NCI-H1417 (cell line): ENCODE results near the gene SNRPD2.

Experiments
- DNase-seq, 3 experiments: peaks; one replicate each; lab custom pipeline; 2025; lab: John Stamatoyannopoulos, UW

The SNRPD2 gene

DNA sequence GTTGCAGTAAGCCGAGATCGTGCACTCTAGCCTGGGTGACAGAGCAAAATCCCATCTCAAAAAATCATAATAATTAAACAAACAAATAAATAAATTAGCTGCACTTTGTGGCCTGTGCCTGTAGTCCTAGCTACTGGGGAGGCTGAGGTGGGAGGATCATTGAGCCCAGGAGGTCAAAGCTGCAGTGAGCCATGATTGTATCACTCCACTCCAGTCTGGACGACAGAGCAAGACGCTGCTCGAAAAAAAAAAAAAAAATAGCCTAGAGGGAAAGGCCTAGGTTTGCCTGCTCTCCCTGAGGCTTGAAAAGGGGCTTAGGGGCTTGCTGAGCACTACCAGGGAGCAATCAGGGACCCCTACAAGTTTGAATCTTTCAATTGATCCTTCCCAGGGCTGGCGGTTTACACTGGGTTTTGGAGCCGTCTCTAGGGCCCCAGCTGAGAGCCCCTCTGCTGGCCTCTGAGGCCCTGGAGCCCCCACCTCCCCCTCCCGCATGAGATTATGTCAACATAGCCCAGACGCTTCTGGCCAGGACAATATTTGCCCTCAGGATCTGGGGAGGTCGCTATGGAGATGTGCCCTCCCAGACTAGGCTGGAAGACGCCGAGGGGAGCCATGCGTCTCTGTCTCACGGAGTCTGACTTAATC, 34.1 kb downstream of the SNRPD2 start:
- DNase-seq, result peak in 2 of 3 experiments; percentile 77 to 87

DNA sequence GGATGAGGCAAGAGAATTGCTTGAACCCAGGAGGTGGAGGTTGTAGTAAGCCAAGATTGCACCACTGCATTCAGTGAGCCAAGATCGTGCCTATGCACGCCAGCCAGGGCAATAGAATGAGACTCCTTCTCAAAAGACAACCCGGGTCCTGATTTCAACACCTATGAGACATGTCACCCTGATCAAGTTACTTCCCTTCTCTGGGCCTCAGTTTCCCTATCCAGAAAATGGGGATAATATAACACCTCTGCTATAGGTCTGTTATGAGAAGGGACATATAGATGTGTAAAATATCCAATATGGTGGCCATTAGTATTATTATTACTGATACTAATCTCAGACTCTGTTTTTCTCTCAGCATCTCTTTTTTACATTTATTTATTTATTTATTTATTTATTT, 36.7 kb downstream of the SNRPD2 start:
- no peak for DNase-seq

DNA sequence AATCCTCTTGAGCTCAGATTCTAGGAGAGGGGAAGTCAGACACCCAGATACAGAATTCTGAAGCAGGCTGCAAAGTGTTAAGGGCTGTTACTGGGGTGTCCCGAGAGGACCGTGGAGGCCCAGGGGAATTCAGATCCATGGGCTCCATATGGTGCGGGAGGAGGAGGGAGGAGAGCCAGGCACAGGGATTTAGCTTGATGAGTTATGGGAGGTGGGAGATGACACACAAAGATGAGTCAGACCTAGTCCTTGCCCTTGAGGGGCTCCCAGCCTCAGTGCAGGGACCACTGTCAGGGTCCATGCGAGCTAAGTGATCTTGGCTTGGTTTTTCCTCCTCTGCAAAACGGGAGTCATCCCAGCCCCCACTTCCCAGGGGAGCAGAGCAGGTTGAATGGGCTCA, 38.1 kb downstream of the SNRPD2 start:
- no peak for DNase-seq

- no peak for DNase-seq
Measured at GRCh38 chr19:45650722-45651121, 41.0 kb downstream of the SNRPD2 start.

DNA sequence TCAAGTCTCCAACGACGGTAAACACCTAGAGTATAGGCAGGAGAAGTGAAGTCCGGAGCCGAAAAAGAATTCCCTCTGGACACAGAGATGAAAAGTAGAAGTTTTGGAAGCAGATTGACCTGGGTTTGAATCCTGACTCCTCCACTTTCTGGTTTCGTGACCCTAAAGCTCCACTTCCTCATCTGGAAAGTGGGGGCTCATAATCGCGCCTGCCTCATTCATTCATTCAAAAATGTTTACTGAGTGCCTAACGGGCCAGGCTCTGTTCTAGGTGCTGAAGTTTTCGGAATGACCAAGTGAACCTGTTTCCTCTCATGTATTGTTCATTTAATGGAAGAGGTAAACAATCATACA, 45.4 kb downstream of the SNRPD2 start:
- DNase-seq, result no peak

GRCh38 chr19:45645631-45646344, 46.0 kb downstream of the SNRPD2 start:
- peak; percentile 15 to 75 (median 17) for DNase-seq

- peak in 1 of 3 experiments; percentile 54 for DNase-seq
Measured at GRCh38 chr19:45645068-45645630, 46.6 kb downstream of the SNRPD2 start.

DNA sequence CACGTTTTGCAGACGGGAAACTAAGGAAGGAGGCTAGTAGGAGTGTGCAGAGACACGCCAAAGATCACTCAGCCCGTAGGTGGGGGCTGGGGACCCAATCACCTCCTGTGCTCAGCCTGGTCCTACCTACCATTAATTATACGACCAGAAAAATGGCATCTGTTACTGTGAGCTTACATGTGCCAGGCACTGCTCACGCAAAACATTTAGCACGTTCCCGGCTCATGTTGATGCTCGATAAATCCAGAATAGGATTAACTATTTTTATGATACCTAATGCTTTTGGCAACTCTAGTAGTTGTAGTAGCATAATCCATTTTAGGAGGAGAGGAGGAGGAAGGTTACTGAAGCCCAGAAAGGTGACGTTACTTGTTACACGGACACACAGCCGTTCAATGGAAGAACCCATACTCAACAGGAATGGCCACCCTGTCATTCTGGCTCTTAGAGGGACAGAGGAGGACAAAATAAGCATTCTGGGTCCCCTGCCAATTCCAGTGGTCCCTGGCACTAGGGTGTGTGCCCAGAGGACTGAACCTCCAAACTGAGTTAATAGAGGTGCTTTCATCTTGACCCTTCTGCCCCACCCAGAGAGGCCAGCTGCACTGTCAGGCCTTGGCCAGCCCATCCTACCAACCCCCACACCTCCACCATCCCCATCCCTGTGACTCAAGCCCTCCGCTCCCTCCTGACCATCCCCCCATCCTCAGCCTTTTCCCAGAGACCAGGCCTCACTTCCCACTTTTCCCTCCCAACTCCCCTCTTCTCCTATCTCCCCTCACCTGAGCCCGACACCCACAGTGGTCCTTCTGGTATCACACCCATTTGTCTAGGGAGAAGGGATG, 47.6 kb downstream of the SNRPD2 start:
- DNase-seq, result no peak

DNA sequence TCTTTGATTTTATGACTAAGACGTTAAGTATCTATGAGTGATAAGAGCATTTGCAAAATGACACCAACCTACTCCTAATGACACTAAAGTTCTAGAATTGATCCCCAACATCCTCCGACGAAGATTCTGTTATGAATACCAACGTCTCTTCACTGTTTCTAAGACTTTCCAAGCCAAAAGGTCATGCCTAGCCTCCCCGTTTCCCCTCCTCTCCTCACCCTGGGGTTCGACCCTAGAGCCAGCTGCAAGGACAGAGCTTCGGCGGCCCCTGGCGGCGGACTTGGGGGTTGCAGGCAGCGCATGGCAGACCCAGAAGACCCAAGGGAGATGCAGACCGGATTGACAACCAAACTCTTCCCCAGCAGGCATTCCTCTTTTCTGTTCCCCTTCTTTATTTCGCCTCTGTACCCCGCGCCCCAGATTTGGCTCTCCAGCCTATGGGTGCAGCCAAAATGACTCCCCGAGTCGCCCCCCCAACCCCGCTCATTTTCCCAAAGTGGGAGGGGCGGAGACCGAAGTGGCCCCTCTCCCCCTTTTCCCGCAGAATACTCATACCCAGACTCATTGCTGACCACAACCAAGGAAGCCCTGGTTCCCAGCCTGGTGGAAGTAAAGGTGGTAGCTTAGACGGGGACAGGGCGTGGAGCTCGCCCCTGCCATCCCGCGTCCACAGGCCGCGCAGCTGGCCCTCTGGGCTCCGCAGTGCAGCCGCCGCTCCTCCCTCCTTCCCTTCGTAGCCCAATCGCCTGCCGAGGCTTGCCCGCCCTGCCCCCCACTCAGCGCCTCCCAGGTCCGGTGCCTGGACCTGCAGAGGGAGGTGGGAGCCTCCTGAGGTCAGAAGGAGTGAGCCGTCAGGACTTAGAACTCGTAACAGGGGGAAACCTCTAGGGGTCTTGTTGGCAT, 48.5 kb downstream of the SNRPD2 start:
- DNase-seq, result peak; percentile 74 to 86 (median 84)

GRCh38 chr19:45641274-45642105, 50.3 kb downstream of the SNRPD2 start:
- peak; percentile 84 to 91 (median 88) for DNase-seq

DNA sequence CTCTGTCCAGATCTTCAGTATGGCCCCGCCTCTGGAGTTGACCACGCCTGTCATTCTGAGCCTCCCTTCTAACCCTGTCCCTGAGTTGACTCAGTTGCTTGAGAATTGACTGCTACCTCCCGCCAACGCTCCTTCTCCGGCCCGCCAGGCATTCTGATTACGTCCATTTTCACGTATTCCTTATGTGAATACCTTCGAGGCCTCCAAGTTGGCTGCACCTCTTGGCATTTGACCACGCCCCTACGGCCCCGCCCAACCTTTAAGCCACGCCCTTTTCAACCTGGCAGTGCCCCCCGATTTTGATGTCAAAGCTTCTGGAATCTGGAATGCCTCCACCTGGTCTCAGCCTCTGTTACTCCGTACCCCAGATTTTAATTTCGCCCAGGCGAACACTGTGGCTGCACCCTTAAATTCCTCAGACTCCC, 50.9 kb downstream of the SNRPD2 start:
- DNase-seq, result no peak

- peak; percentile 11 to 29 (median 21) for DNase-seq
Measured at GRCh38 chr19:45638930-45639729, 52.6 kb downstream of the SNRPD2 start, which contains the start of gene EML2. Gene EML2, minus strand, starts transcription at chr19:45639397. Its CDS starts 21 bp downstream, at chr19:45639376.

DNA sequence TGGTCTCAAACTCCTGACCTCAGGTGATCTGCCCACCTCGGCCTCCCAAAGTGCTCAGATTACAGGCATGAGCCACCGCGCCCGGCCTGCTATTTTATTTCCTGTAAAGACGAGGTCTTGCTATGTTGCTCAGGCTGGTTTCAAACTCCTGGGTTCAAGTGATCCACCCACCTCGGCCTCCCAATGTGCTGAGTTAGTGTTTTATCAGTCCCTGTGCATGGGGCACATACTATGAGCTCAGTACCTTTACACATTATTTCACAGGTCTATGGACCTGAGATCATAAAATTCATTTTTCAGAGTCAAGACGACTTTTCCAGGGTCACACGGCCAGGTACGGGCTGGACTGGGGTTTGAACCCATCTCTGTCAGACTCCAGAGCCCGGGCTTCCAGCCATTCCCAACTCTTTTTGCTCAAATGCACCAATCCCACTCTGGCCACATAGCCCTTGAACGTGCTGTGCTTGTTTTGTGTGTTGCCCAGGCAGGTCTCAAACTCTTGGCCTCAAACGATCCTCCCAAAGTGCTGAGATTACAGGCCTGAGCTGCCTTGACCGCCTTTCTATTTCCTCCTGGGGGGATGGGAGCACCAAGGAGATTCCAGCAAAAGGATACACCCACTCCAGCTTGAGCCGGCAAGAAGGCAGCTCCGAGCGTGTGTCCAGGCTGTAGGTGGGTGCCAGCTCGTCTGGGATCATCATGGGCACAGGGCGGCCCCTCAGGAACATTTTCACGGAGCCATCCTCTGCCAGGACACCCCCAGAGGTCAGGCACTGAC, 53.7 kb downstream of the SNRPD2 start:
- DNase-seq, result no peak
